OCI-LY7 (cell line): ENCODE results near the gene POLR2M. TPM values are rescaled to one million over a fixed set of nuclear protein-coding genes. Genes with fewer than 3 reads are reported as not detected.

Source experiments
- BruUV-seq: library from RNA; stranded (reverse); fragments of 400-500 nt; replicated peaks from 2 replicates; lab custom pipeline; 2021; lab: Mats Ljungman, UMichigan
- CTCF ChIA-PET: fragments of 300-600 bp; sonication (Branson Sonifier 250); formaldehyde crosslinking; loops from one replicate; lab custom pipeline; 2022; ENCODE audit warnings: antibody characterized with exemption; ENCODE audit not compliant: unreplicated experiment; lab: Charles Lee
- POLR2A ChIA-PET: fragments of 300-600 bp; sonication (Branson Sonifier 250); formaldehyde crosslinking; loops from one replicate; lab custom pipeline; 2022; ENCODE audit warnings: antibody characterized with exemption; lab: Charles Lee
- DNase-seq: peaks from one replicate; pipeline ENCODE4 v3.0.0-alpha.2; 2015; ENCODE audit warnings: low spot score
- H2AFZ ChIP-seq: fragments of 200-600 bp; sonication (generic), shearing (Covaris generic); 2 replicates; pipeline ENCODE4 v1.6.1; 2014; ENCODE audit warnings: mild to moderate bottlenecking, antibody characterized with exemption, low read length, moderate library complexity
- H3K27ac ChIP-seq: fragments of 200-600 bp; sonication (generic); 2 replicates; pipeline ENCODE4 v1.5.1; 2014; ENCODE audit warnings: mixed run types, low read depth, mild to moderate bottlenecking, moderate library complexity, low read length, inconsistent platforms; ENCODE audit not compliant: poor library complexity, severe bottlenecking
- H3K36me3 ChIP-seq: fragments of 200-600 bp; sonication (generic); 2 replicates; pipeline ENCODE4 v1.6.1; 2014; ENCODE audit warnings: mild to moderate bottlenecking, antibody characterized with exemption, low read length, moderate library complexity, mixed read lengths; ENCODE audit not compliant: insufficient read depth
- H3K4me1 ChIP-seq: fragments of 200-600 bp; sonication (generic); 2 replicates; pipeline ENCODE4 v1.5.1; 2014; ENCODE audit warnings: mild to moderate bottlenecking, low read length; ENCODE audit not compliant: insufficient read depth, poor library complexity, severe bottlenecking
- H3K4me2 ChIP-seq: fragments of 200-600 bp; sonication (generic); 2 replicates; pipeline ENCODE4 v1.6.1; 2014; ENCODE audit warnings: mild to moderate bottlenecking, low read length
- H3K4me3 ChIP-seq: fragments of 200-600 bp; sonication (generic); 2 replicates; pipeline ENCODE4 v1.5.1; 2014; ENCODE audit warnings: mild to moderate bottlenecking, low read depth, low read length; ENCODE audit not compliant: poor library complexity, severe bottlenecking
- H3K79me2 ChIP-seq: fragments of 200-600 bp; sonication (generic); 2 replicates; pipeline ENCODE4 v1.6.1; 2016; ENCODE audit warnings: low read depth, mild to moderate bottlenecking, low read length, moderate library complexity, mixed read lengths; ENCODE audit not compliant: insufficient read depth
- H3K9me2 ChIP-seq: fragments of 200-600 bp; sonication (generic); 2 replicates; pipeline ENCODE4 v1.6.1; 2016; ENCODE audit warnings: mild to moderate bottlenecking, low read length, mixed read lengths; ENCODE audit not compliant: insufficient read depth
- H3K9me3 ChIP-seq: fragments of 200-600 bp; sonication (generic); 2 replicates; pipeline ENCODE4 v1.6.1; 2014; ENCODE audit warnings: mild to moderate bottlenecking, mixed run types, low read length, mixed read lengths
- H4K20me1 ChIP-seq: fragments of 200-600 bp; sonication (generic); 2 replicates; pipeline ENCODE4 v1.6.1; 2014; ENCODE audit warnings: mild to moderate bottlenecking, antibody characterized with exemption, low read length, moderate library complexity, mixed read lengths; ENCODE audit not compliant: insufficient read depth
- EZH2phosphoT487 ChIP-seq: fragments of 200-600 bp; sonication (generic); IDR thresholded peaks from 2 replicates; pipeline ENCODE4 v1.6.1; 2018; ENCODE audit warnings: low read depth, borderline replicate concordance, mild to moderate bottlenecking, mixed run types, antibody characterized with exemption, low read length, moderate library complexity, mixed read lengths
- intact Hi-C: fragments of 100-400 bp; cut with micrococcal nuclease; formaldehyde crosslinking; loops from one replicate; pipeline ENCODE4 v1.10.0; 2022; ENCODE audit not compliant: unreplicated experiment
- total RNA-seq, 2 experiments: library from RNA; depleted of rRNA in 1 of 2; stranded (reverse); fragments of >200 nt in 1 of 2; shearing (Covaris generic) in 1 of 2; gene quantifications; 2 replicates each; pipeline ENCODE4 v1.2.3, GENCODE V29; 2014 to 2022
- TF ChIP-seq, protein P1 (sequence below): fragments of 200-600 bp; sonication (generic); conservative IDR thresholded peaks from 2 replicates; pipeline ENCODE4 v1.5.1; 2014; ENCODE audit warnings: mild to moderate bottlenecking, antibody characterized with exemption, low read length, moderate library complexity, mixed read lengths

The POLR2M gene
- total RNA-seq, 2 experiments from 2014 or later = 77.6 to 154 TPM

DNA sequence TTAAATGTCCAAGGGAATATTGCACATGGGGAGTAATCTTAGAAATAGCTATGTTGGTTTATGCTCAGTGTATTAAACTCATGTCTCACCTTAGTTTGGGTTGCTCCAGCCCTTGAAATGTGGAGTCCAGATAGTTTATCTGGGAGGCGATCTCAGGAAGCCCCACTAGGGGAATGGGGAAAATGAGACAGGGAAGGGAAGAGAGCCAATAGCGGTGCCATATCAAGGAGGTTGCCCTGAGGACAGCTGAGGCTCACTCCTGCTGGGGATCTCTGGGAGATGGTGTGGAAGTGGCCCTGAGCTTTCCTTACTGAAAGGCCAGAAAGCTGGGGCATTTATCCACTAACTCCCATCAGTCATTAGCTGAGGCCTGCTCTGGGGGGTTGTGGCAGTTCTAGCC lies 43.3 kb upstream of the POLR2M start:
- no peaks in the 10 kb centered on the region for H3K4me1 ChIP-seq
- H4K20me1 ChIP-seq = no peaks in the 10 kb centered on the region
- no peak overlapping the region for H3K27ac ChIP-seq
- ChIA-PET CTCF (interaction anchor here (0.6 kb wide), 1 partner anchor 116 kb away, joined by 3 read pairs; no protein-coding TSS in a partner anchor), POLR2A (interaction anchor here (0.9 kb wide), 1 partner anchor 12 kb away, joined by 3 read pairs; no protein-coding TSS in a partner anchor)
- intact Hi-C loops = no loop called here
- no peak for DNase-seq
- H2AFZ ChIP-seq = no peak overlapping the region
- no peaks in the 10 kb centered on the region for H3K9me2 ChIP-seq
- H3K79me2 ChIP-seq = no peaks in the 10 kb centered on the region
- H3K36me3 ChIP-seq = no peaks in the 10 kb centered on the region
- no TSS peak for BruUV-seq
- H3K4me3 ChIP-seq = no peak overlapping the region
- no peak for TF ChIP-seq EZH2phosphoT487
- TF ChIP-seq, protein P1, sequence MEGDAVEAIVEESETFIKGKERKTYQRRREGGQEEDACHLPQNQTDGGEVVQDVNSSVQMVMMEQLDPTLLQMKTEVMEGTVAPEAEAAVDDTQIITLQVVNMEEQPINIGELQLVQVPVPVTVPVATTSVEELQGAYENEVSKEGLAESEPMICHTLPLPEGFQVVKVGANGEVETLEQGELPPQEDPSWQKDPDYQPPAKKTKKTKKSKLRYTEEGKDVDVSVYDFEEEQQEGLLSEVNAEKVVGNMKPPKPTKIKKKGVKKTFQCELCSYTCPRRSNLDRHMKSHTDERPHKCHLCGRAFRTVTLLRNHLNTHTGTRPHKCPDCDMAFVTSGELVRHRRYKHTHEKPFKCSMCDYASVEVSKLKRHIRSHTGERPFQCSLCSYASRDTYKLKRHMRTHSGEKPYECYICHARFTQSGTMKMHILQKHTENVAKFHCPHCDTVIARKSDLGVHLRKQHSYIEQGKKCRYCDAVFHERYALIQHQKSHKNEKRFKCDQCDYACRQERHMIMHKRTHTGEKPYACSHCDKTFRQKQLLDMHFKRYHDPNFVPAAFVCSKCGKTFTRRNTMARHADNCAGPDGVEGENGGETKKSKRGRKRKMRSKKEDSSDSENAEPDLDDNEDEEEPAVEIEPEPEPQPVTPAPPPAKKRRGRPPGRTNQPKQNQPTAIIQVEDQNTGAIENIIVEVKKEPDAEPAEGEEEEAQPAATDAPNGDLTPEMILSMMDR = no peak
- no peaks in the 10 kb centered on the region for H3K9me3 ChIP-seq
- H3K4me2 ChIP-seq = no peak overlapping the region

DNA sequence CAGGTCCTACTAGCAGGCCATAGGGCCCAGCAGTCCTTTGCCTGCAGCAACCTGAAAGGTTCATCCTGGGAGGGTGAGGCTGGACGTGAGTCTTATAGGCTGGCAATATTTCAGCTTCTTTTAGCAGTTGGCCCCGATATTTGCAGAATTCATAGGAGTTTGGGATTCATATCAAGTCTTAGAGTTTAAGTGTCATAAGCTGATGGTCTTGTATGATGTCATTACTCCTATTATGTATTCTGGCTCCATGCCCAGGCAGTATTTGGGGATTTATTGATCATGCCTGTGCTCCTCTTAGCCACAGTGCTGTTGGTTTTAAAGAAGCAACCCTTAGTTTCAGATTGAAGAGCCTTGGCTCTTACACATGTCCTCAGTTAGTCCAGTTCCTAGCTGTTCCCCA lies 41.3 kb upstream of the POLR2M start:
- Histone ChIP-seq H3K9me2 (no peaks in the 10 kb centered on the region), H4K20me1 (no peaks in the 10 kb centered on the region), H3K4me2 (no peak overlapping the region), H3K4me1 (no peaks in the 10 kb centered on the region), H3K79me2 (no peaks in the 10 kb centered on the region), H3K9me3 (no peaks in the 10 kb centered on the region), H3K4me3 (no peak overlapping the region), H3K27ac (no peak overlapping the region), H2AFZ (no peak overlapping the region), H3K36me3 (no peaks in the 10 kb centered on the region)
- intact Hi-C loops = no loop called here
- DNase-seq = no peak
- ChIA-PET CTCF (no interaction called here), POLR2A (interaction anchor here (0.7 kb wide), 1 partner anchor 9 kb away, joined by 3 read pairs; no protein-coding TSS in a partner anchor)
- TF ChIP-seq, protein P1 = no peak
- TF ChIP-seq EZH2phosphoT487 = no peak
- BruUV-seq = no TSS peak

DNA sequence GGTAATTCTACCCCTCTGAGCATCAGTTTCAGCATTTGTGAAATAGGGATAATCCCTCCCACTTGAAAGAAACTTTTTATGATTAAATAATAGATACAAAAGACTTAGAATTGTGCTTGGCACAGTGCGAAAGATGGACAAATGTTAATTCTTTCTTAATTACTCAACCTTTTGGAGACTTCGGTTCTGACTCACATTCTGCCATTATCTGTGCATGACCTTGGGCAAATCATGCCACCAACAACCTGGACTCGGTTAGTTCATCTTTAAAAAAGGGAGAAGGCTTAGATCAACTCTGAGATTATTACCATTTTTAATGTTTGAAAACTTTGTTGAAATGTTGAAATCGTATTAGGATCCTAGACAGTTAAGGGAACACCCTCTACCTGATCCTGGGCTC lies 40.6 kb upstream of the POLR2M start:
- Histone ChIP-seq H3K4me3 (no peak overlapping the region), H4K20me1 (no peaks in the 10 kb centered on the region), H3K27ac (no peak overlapping the region), H3K36me3 (no peaks in the 10 kb centered on the region), H3K9me3 (no peaks in the 10 kb centered on the region), H3K4me2 (no peak overlapping the region), H3K4me1 (no peaks in the 10 kb centered on the region), H2AFZ (no peak overlapping the region), H3K9me2 (no peaks in the 10 kb centered on the region), H3K79me2 (no peaks in the 10 kb centered on the region)
- CTCF ChIA-PET = no interaction called here
- DNase-seq = no peak
- no TSS peak for BruUV-seq
- intact Hi-C loops = no loop called here
- POLR2A ChIA-PET = no interaction called here
- TF ChIP-seq EZH2phosphoT487 = no peak
- TF ChIP-seq, protein P1 = no peak
